K562 (cell line): ENCODE data around the gene C6orf47. TPM values are rescaled to one million over a fixed set of nuclear protein-coding genes. Genes with fewer than 3 reads are reported as not detected.

Source experiments
- ATF1 ChIP-seq, 2 experiments: fragments of 450-650 bp in 1 of 2; IDR thresholded peaks; 2 replicates each; pipeline ENCODE4 v1.6.1; 2016; ENCODE audit warnings: missing compliant biosample characterization in 1 of 2, missing genetic modification characterization in 1 of 2
- CBX2 ChIP-seq: fragments of 200-600 bp; sonication (generic); IDR thresholded peaks from one replicate; pipeline ENCODE4 v1.6.1; 2012; ENCODE audit warnings: mild to moderate bottlenecking, low read length, inconsistent platforms; ENCODE audit not compliant: insufficient read depth, poor library complexity, severe bottlenecking
- CREB1 ChIP-seq, 2 experiments: sonication (generic) in 1 of 2; formaldehyde crosslinking in 1 of 2; IDR thresholded peaks; 2 replicates each; pipeline versions ENCODE4 v1.6.1 to v1.8.0; 2012 to 2022; ENCODE audit warnings: inconsistent platforms in 1 of 2, mild to moderate bottlenecking in 1 of 2, missing genetic modification reagents in 1 of 2, moderate library complexity in 1 of 2
- E2F8 ChIP-seq: fragments of 450-650 bp; IDR thresholded peaks from 2 replicates; pipeline ENCODE4 v1.7.1; 2018; ENCODE audit warnings: mild to moderate bottlenecking, low read depth; ENCODE audit not compliant: partially characterized antibody
- HCFC1 ChIP-seq: IDR thresholded peaks from 2 replicates; pipeline ENCODE4 v1.6.1; 2012; ENCODE audit warnings: low read depth, low read length, improper control_type of control experiment
- HOMEZ ChIP-seq: fragments of 250-450 bp; sonication (Bioruptor Pico); IDR thresholded peaks from 2 replicates; pipeline ENCODE4 v1.4.0; 2020; ENCODE audit warnings: mild to moderate bottlenecking, moderate library complexity
- JUN ChIP-seq, 2 experiments: sonication (generic) in 1 of 2; formaldehyde crosslinking in 1 of 2; IDR thresholded peaks; 2 replicates each; pipeline versions ENCODE4 v1.6.1 to v1.8.0; 2012 to 2022; ENCODE audit warnings: borderline replicate concordance in 2 of 2, mild to moderate bottlenecking in 2 of 2, improper control_type of control experiment in 1 of 2, low read depth in 1 of 2, low read length in 1 of 2, missing genetic modification reagents in 1 of 2
- KLF16 ChIP-seq: IDR thresholded peaks from 2 replicates; pipeline ENCODE4 v1.6.1; 2016; ENCODE audit warnings: antibody characterized with exemption
- MAFG ChIP-seq: fragments of 450-650 bp; conservative IDR thresholded peaks from 2 replicates; pipeline ENCODE4 v1.6.1; 2016; ENCODE audit warnings: missing genetic modification characterization, missing compliant biosample characterization
- MED1 ChIP-seq: sonication (generic); formaldehyde crosslinking; IDR thresholded peaks from 2 replicates; pipeline ENCODE4 v1.8.1; 2023; ENCODE audit warnings: missing genetic modification reagents, borderline replicate concordance
- NFATC3 ChIP-seq: fragments of 450-650 bp; IDR thresholded peaks from 2 replicates; pipeline ENCODE4 v1.6.1; 2017; ENCODE audit warnings: mild to moderate bottlenecking
- NFIC ChIP-seq: fragments of 450-650 bp; IDR thresholded peaks from 2 replicates; pipeline ENCODE4 v1.6.1; 2017; ENCODE audit warnings: mild to moderate bottlenecking, inconsistent platforms
- POLR2AphosphoS2 ChIP-seq: IDR thresholded peaks from 2 replicates; pipeline ENCODE4 v1.6.1; 2012; ENCODE audit warnings: low read length, improper control_type of control experiment
- PTTG1 ChIP-seq: fragments of 450-650 bp; IDR thresholded peaks from 2 replicates; pipeline ENCODE4 v1.6.1; 2016; ENCODE audit warnings: low read depth, mild to moderate bottlenecking, missing genetic modification characterization, missing compliant biosample characterization
- SMAD3 ChIP-seq: fragments of 450-650 bp; formaldehyde crosslinking; conservative IDR thresholded peaks from 2 replicates; pipeline ENCODE4 v1.4.0; 2020; ENCODE audit warnings: mild to moderate bottlenecking
- TEAD1 ChIP-seq, 2 experiments: fragments of 450-650 bp in 1 of 2; sonication (generic) in 1 of 2; formaldehyde crosslinking; IDR thresholded peaks; 2 replicates each; pipeline versions ENCODE4 v1.4.0 to v1.8.0; 2020 to 2022; ENCODE audit warnings: mild to moderate bottlenecking in 2 of 2, missing genetic modification reagents in 1 of 2
- ZEB2 ChIP-seq: fragments of 450-650 bp; IDR thresholded peaks from 2 replicates; pipeline ENCODE4 v1.6.1; 2016
- ZNF324 ChIP-seq: fragments of 250-450 bp; sonication (Bioruptor Pico); IDR thresholded peaks from 2 replicates; pipeline ENCODE4 v1.4.0; 2020; ENCODE audit warnings: mild to moderate bottlenecking
- ZNF449 ChIP-seq: fragments of 250-450 bp; sonication (Bioruptor Pico); IDR thresholded peaks from 2 replicates; pipeline ENCODE4 v1.8.0; 2022; ENCODE audit warnings: moderate library complexity, mild to moderate bottlenecking, inconsistent platforms
- ZNF695 ChIP-seq: fragments of 450-650 bp; formaldehyde crosslinking; IDR thresholded peaks from 2 replicates; pipeline ENCODE4 v1.4.0; 2020; ENCODE audit warnings: mild to moderate bottlenecking, moderate library complexity
- polyA plus RNA-seq, 8 experiments: library from polyadenylated mRNA; depleted of rRNA in 4 of 8; stranded (reverse) in 5 of 8; unstranded in 3 of 8; fragments of >200 nt; fragmentation: Nextera tagmentation in 2 of 8; fragmentation: Illumina TruSeq in 1 of 8; extraction: Ambion mirVana in 2 of 8; extraction: Trizol in 1 of 8; gene quantifications; 2 replicates each; pipeline versions ENCODE4 v1.2.1 to v1.2.3, GENCODE V29; 2011 to 2014; ENCODE audit warnings: inconsistent platforms in 1 of 8, missing spikeins in 1 of 8
- total RNA-seq, 7 experiments: library from RNA; depleted of rRNA in 6 of 7; stranded (reverse); fragments of >200 nt in 6 of 7; fragmentation: Illumina TruSeq in 2 of 7; extraction: Trizol in 2 of 7; gene quantifications; 2 replicates each; pipeline versions ENCODE4 v1.2.1 to v1.2.3, GENCODE V29; 2011 to 2021; ENCODE audit warnings: low replicate concordance in 1 of 7

C6orf47 gene
- total and polyA plus RNA-seq, 9 of the 15 experiments (the other 6 are each of a cell fraction or from before 2014, with no cell fraction given), result 0.14 to 43.8 (median 27.0) TPM

GRCh38 chr6:31619805-31620585 is 40.6 kb downstream of the C6orf47 start (continued):
- TF ChIP-seq JUN (IDR thresholded peaks at IDR 0.05; ENCODE audit: borderline replicate concordance, low read depth, low read length), result peak; percentile 84
- TF ChIP-seq JUN (CRISPR knock-in tag; IDR thresholded peaks at IDR 0.05; ENCODE audit: borderline replicate concordance), result 0 out of 2 replicates have a peak, but pooled peaks have one; percentile 76
- TF ChIP-seq NFATC3, result 0 out of 2 replicates have a peak, but pooled peaks have one; percentile 61
- TF ChIP-seq CBX2, result no peak
- TF ChIP-seq TEAD1 (CRISPR knock-in tag; IDR thresholded peaks at IDR 0.05), result peak in 1 of 2 experiments; percentile 98; a peak in 2 of 4 replicates
- TF ChIP-seq ZEB2, result no peak
- TF ChIP-seq CREB1 (IDR thresholded peaks at IDR 0.05), result peak; percentile 96
- TF ChIP-seq CREB1 (CRISPR knock-in tag; IDR thresholded peaks at IDR 0.05), result peak; percentile 96
- peak; percentile 66 for TF ChIP-seq NFIC
- 0 out of 2 replicates have a peak, but pooled peaks have one; percentile 59 for TF ChIP-seq SMAD3
- peak; percentile 83 for TF ChIP-seq E2F8
- TF ChIP-seq KLF16, result no peak; the same call in 1 of the 2 replicates
- TF ChIP-seq MAFG (tag), result peak; percentile 20; the same call in 1 of the 2 replicates
- TF ChIP-seq ZNF695 (CRISPR knock-in tag), result 0 out of 2 replicates have a peak, but pooled peaks have one; percentile 69
- TF ChIP-seq ZNF324 (CRISPR knock-in tag), result peak; percentile 17; the same call in 1 of the 2 replicates
- TF ChIP-seq ZNF449 (CRISPR knock-in tag), result no peak
- TF ChIP-seq HCFC1, result peak; percentile 77
- no peak for TF ChIP-seq MED1 (CRISPR knock-in tag)
- TF ChIP-seq HOMEZ (CRISPR knock-in tag), result no peak
- no peak for TF ChIP-seq PTTG1 (tag)
- peak; percentile 76; the same call in 1 of the 2 replicates for TF ChIP-seq POLR2AphosphoS2
- peak; percentile 81 for TF ChIP-seq ATF1 (CRISPR knock-in tag; IDR thresholded peaks at IDR 0.05)
- peak; percentile 98 for TF ChIP-seq ATF1 (tag; IDR thresholded peaks at IDR 0.05)
